SHP77 (cell line): ENCODE results near the gene DBF4B.
"Not testable (repeated sequence)": the region's sequence is repeated elsewhere in the genome, so short reads cannot be mapped to it uniquely, and the experiment has no call there.

Source experiments
- DNase-seq, 2 experiments: peaks; one replicate each; lab custom pipeline; 2025; lab: John Stamatoyannopoulos, UW

The DBF4B gene

DNA sequence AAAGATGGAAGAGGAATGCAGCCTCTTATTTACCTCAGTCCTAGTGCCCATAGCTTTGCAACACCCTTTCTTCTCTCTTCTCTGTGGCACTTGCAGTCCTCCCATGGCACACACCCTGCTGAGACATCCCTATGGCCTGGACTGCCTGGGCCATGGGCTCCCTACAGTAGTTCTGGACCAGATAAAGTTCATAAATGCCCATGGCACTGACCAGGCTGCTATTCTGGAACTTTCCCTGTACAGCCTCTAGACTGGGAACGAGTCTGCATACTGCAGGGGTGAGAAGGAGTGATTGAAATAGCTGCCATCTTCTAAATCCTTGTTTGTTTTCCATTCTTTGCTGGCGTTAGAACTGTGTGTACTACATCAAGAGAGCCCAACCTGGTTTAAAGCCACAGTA is 25.8 kb downstream of the DBF4B start:
- no peak for DNase-seq

DNA sequence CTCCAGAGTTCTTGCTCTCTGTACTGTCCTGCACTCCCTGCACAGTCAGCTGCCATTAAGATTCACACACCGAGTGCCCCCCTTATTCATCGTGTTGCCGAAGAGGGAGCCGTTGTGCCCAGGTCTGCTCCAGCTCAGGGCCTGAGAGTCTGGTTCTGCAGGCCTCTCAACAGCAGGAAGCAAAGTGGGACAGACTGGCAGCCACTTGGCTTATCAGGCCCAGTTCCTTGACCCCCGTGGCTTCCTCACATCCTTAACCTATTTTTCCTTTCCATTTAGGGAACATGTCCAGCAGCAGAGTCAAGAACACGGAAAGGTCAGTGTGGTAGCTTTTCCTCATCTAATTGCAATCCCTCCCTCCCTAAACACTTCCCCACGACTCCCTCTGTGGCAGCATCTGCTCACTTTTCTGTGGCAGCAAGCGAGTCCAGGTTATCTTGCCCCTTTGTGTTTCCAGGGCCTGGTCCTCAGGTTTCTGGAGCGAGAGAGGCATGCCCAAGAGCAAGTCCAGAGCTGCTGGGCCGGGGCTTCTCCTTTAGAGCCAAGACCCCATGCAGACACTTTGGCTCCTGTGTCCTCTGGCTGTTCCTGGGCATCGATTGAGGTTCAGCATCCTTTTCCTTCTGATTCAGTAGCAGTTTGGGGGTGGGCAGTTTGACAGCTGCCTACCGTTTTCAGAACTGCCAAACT is 28.2 kb downstream of the DBF4B start:
- no peak for DNase-seq

DNA sequence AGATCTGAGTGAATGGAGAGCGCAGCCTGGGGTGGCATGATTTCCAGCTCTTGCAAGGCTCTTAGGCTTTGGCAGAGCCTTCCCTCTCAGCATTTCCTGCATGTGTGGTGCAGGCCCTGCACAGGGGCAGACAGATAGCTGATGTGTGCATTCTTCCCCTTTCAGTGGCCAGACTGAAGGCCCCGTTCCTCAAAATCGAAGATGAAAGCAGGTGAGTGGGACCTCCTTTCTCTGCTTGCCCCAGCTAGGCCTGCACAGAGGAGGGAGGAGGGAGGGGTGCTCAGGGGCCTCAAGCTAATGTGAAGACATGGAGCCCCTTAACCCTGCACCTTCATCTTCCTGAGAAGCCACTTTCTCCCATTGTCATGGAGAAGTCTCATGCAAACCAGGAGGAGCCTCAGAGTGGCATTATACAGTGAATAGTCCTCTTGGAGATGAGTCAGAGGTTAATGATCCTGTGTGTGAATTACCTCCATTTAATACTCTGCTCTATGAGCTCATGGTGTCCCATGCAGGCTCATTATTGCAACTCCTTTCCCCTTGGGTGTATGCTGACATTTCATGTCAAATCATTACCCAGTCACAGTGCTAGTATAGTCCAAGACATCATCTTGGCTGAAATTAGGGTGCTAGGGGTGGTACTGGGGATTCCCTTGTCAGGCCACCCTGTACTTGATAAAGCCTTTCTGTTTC is 29.9 kb downstream of the DBF4B start:
- DNase-seq = no peak

DNA sequence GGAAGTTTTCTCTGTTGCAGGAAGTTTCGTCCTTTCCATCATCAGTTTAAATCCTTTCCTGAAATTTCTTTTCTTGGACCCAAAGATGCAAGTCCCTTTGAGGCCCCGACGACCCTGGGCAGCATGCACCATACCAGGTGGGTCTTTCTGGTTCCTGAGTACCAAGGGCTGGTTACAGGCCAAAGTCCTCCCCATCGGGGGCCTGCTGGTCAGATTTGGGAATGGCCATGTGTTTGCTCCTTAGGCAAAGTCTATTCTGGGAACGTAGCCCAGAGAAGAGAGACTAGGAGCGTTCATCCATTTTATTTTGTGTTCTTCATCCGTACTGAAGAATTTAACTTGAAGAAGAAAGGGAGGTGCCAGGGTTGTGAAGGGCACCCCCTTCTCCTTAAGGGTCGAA is 32.9 kb downstream of the DBF4B start:
- DNase-seq = no peak

DNA sequence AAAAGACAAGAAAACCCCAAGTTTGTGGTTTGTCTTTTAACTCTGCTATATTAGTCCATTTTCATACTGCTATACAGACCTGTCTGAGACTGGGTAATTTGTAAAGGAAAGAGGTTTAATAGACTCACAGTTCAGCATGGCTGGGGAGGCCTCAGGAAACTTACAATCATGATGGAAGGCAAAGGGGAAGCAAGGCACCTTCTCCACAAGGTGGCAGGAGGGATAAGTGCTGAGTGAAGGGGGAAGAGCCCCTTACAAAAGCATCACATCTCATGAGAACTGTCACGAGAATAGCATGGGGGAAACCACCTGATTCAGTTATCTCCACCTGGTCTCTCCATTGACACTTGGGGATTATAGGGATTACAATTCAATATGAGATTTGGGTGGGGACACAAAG is 36.8 kb downstream of the DBF4B start:
- DNase-seq = no peak

DNA sequence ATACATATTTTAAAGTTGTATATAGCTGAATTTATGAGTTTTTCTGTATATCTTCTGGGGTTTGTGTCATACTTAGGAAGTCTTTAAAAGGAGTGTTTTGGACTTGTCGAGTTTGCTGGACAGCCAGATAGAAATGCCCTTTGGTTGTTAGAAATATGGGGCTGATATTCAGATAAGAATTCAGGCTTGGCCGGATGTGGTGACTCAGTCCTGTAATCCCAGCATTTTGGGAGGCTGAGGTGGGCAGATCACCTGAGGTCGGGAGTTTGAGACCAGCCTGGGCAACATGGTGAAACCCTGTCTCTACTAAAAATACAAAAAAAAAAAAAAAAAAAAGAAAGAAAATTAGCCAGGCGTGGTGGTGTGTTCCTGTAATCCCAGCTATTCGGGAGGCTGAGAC is 37.3 kb downstream of the DBF4B start:
- DNase-seq = not testable (repeated sequence)

DNA sequence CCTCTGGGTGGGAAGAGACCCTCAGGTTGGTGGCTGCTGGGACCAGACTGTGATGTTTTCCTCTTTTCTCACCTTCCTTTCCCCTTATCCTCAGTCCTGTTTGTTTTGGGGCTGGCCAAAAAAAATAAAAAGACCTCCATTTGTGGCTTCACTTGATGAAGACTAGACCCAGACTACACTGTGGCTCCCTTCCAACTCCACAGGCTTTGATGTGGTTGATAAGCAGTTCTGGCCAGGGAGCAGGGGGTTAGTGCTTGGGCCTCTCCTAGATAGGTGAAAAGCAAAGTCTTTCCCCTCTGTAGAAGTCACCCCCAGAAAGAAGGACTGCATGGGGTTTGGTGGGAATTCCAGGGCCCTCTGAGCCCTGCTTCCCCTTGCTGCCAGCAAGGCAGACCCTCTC is 39.1 kb downstream of the DBF4B start:
- DNase-seq = no peak

DNA sequence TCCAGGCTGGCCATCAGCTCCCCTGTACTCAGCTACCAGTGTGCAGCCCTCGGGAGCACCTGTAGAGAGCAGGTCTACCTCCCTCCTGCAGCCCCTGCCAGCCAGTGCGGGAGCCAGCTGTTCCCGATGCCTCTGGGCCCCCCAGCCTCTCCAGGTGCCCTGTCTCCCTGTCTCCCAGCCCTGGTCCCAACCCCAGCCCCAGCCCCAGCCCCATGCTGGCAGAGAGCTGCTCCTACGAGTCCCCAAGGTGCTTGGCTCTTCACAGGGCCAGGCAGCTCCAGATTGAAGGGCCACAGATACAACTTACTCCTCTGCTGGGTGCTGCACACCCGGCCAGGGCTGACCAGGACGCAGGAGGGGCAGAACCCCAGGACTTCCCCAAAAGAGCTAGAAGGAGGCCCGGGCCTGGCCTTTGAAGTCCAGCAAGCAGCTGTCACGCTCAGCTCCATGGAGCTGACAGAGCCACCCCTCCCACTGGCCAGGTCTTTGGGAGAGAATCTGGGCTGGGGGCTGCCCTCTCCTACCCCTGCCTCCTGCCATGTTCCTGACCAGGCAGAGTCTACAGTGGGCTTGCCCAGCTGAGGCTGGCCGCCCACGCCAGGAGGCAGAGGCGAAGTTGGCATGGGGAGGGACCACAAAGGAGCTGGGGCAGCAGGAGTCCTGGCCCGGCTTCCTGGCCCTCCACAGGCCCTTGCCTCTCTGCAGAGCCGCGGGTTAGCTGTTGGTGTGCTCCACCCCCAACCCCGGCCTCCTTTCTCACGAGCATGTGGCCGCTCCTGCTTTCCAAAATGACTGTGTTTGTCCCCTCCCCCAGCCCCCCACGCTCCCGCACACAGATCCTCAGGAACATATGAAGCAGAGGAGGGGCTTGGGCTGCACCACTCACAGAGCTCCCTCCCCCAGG is 40.9 kb downstream of the DBF4B start:
- no peak for DNase-seq

DNA sequence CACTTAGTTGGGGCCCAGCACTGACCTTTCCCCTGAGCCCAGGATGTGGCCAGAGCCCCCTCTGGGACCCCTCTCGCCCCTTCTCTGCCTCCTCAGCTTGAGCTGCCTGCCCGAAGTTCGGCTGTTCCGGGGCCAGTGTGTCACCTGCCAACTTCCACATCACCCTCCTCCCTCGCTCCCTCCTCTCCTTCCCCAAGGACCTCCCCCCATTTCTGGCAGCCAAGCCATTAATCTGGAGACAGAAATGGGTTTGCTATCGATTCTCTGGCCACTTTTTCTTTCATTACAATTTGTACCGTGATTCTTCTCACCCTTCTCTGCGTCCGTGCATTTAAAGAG is 41.5 kb downstream of the DBF4B start:
- no peak for DNase-seq

DNA sequence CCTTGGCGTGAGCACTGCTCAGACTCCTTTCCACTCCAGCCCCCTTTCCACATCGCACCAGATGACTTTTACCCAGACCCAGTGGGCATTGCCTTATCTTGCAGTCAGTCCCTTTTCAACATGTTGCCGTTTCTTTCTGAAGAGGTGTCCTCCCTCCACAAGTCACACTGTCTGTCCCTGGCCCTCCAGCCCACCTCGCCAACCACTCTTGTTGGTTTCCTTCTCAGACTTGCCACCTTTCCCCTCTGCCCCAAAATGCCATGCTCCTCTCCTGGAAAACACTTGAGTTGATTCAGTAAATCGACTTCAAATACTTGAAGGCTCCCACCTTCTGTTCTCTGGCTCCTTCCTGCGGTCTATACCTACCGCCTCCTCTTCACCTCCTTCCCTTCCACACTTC is 42.9 kb downstream of the DBF4B start:
- DNase-seq = no peak

DNA sequence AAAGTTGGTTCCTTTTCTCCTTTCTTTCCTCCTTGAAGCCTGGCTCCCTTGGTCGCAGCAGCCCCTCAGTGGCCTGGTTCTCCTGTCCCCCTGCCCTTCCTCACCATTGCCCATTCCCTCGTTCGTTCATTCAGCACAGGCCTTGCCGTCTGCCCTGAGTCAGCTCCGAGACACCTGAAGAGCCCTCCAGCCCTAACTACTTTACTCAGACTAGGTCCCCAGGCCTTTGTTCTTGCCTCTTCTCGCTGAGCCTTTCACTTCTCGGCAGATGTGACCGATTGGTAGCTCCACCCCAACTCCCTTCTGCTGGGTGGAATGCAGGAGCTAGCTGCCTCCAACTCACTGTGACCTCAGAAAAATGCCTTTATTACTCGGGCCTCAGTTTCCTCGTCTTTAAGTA is 43.3 kb downstream of the DBF4B start:
- DNase-seq = no peak

DNA sequence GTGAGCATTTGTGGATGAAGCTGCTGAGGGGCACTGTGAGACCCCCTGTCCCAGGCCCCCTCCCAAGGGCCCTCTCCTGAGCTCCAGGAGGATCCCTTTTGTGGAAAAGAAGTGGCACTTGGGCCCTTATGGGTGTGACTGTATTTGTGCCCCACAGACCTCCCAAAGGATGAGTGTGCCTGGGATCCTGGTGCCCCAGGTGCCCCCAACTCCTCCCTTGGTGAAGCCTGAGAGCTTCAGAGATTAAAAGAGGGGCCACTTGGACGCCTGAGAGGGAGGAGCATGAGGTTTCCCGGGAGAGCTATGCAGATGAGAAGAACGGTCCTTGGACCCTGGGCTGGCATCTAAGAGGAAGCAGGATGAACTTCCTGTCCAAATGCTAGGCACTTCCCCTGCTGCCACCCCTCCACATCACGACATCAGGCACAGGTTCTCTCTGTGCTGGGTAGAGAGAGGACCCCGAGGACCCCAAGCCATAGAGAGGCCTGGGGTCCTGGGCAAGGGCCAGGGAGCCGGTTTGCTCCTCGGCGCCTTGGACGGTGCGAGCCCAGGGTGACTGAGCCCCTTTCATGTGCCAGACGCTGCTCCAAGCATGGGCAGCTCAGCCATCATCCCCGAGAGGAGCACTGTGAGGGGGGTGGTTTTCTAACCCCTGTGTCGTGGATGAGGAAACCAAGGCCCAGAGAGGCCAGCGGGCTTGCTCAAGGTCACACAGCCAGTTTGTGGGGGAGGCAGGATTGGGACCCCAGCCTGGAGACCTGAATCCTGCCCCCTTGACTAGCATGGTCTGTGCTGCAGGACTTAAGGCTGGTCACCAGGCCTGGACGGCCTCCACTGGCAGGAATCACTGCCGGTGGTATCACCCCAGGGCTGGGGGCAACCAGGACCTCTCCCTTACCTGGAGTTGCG is 44.7 kb downstream of the DBF4B start:
- DNase-seq = no peak

DNA sequence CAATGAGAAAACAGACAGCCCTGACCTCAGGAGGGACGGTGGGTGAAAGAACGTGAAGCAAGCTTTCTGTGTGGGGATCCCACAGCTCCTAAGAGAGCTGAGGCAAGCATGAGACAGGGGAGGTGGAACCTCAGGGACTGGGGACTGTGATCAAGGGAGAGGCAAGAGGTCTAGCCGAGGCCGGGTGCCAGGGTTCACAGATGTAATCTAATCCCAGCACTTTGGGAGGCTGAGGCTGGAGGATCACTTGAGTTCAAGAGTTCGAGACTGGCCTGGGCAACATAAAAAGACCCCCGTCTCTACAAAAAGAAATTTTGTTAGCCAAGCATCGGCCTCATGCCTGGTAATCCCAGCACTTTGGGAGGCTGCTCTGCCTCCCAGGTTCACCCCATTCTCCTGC is 45.8 kb downstream of the DBF4B start:
- no peak for DNase-seq

DNA sequence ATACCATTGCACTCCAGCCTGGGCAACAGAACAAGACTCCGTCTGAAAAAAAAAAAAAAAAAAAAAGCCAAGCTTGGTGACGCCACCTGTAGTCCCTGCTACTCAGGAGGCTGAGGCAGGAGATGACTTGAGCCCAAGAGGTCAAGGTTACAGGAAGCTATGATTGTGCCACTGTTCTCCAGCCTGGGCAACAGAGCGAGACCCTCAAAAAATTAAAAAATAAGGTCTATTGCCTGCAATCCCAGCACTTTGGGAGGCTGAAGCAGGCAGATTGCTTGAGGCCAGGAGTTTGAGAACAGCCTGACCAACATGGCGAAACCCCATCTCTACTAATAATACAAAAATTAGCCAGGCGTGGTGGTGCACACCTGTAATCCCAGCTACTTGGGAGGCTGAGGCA is 46.7 kb downstream of the DBF4B start:
- DNase-seq = not testable (repeated sequence)

DNA sequence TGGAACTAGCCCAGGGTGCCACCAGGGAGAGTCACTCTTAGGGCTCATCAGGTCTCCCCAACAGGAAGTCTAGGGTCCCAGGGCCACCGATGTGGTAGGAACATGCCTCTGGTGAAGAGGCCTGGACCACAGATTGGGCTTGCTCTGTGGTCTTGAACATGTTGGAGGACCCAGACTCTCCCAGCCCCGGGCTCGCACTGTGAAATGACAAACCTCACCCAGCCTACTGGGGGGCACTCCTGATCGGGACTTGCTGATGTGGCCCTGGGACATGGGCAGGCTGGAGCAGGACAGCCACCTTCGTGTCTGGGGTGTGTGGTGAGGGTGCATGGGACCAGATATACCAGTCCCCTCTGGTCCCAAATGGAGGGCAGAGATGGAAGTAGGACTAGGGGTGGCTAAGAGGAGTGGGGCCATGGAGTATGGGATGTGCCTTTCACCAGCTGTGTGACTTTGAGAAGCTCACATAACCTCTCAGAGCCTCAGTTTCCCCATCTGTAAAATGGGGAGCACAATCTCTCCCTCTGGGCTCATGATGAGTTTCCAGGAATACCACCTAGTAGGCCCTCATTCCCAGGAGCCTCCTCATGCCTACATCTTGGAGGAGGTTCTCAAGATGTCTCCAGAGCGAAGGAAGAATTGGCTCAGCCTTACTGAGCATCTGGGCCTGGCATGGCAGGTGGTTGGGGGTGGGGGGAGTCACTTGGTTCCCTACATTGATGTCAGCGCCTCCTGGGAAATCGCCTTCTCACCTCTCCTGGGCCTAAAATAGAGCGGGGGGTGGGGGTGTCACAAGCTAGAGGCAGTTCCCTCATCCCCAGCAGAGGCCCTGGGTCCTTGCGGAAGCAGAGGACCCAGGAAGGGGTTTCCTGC is 48.8 kb downstream of the DBF4B start:
- DNase-seq = no peak

DNA sequence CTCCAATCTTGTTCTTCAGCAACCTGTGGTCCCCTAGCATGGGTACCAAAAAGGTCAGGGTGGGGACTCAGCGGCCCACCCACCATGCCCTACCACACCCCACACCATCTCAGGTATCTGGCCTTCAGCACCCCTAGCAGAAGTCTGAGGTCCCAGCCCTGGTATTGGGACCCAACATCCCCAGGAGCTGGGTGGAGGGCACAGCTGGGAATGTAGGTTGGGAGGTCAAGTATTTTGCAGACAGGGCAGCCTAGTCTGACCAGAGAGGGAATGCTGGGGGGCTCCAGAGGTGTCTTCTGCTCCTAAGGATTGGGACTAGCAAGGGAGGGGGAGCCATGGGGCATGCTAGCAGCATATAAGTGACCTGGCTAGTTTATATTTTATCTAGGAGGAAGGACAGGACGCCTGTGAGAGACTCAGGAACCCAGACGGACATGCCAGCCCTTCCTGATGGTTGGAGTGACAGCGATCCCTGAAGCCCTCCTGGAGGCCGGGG is 49.5 kb downstream of the DBF4B start:
- DNase-seq = no peak

DNA sequence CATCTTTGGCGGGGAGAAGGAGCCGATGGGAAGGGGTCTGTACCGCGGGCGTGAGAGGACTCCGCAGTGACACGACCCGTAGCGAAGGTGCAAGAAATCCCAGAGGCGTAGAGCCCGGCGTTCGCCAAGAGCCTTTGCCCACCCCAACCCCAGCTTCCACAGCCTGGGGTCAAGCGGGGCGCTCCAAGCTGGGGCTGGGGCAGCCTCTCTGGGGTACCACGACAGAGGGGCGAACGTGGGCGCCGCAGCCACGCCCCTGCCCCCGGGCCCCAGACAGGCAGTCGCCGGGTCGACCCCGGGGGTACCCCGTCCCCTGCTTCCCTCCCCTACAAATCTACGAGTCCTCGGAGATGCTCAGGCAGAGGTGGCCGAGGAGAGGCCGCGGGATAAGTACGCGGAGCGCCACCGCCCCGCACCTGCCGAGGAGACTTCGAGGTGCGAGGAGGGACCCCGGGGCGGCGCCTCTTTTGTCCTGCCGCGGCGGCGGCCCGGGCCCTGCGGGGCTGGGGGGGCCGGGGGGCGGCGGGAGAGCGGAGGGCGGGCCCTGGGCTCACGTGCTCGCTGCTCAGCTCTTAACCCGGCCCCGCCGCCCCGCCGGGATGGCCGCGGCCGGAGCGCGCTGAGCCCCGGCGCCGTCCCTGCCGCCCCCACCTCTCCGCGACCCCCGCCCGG is 50.1 kb downstream of the DBF4B start, which contains the start of gene ADAM11:
Gene ADAM11, plus strand, starts transcription at position 575 of the 672 bp plus-strand sequence. CDS start 212 bp downstream, outside the sequence.
- no peak for DNase-seq

DNA sequence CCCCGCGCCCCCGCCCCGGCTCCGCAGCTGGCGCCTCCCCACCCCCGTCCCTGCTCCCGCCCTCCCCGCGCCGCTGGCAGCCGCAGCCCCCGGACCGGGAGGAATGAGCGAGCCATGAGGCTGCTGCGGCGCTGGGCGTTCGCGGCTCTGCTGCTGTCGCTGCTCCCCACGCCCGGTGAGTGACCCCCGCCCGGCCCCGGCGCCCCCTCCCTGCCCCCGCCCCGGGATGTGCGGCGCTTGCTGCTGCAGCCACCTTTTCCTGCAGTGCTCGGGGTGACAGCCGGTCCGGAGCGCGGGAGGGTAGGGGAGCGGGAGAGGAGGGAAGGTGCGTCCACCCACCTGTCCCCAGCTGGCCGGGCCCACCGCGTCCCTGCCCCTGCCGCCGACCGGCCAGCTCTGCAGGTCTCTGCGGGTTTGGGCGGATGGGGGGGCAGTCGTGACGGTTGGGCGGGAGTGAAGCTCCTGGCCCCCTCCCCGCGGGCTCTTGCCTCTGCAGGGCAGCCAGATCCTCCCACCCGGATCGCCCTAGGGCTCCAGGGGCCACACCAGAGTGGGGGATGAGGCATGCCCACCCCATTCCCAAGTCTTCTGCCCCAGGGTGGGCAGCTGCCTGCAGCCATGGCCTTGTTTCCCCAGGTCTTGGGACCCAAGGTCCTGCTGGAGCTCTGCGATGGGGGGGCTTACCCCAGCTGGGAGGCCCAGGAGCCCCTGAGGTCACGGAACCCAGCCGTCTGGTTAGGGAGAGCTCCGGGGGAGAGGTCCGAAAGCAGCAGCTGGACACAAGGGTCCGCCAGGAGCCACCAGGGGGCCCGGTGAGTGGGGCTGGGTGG is 50.8 kb downstream of the DBF4B start:
- DNase-seq = no peak

DNA sequence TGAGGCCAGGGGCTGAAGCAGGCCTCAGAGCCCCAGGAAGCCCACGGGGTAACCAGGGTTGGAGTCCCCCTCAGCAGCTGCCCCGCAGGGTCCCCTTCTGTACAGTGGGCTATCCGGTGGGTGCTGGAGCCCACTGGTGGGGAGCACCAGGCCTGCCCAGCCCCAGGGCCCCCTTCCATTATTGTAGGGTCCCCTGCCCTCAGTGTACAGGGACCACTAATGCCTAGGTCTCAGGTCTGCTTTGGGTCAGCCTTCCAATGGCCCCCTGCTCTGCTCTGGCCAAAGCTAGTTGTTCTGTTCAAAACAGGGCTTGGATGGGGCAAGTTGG is 51.4 kb downstream of the DBF4B start:
- no peak for DNase-seq
